ENCODE data around the gene ZNF362.

Gene ZNF362

GRCh38 chr1:33254491-33254890, 1.8 kb upstream of the ZNF362 start:
- TF ChIP-seq REST (IDR thresholded peaks at IDR 0.05; ENCODE audit: low read depth): no peak
- TF ChIP-seq USF1 (IDR thresholded peaks at IDR 0.05): no peak
- TF ChIP-seq TAF1 (IDR thresholded peaks at IDR 0.05; ENCODE audit: low read depth): no peak
- TF ChIP-seq EGR1 (IDR thresholded peaks at IDR 0.05): no peak
- no peak for TF ChIP-seq RAD21 (IDR thresholded peaks at IDR 0.05; ENCODE audit: low read depth)
- TF ChIP-seq ZBTB7A (IDR thresholded peaks at IDR 0.05; ENCODE audit: low read depth): no peak
- TF ChIP-seq YY1 (IDR thresholded peaks at IDR 0.05; ENCODE audit: low read depth): no peak
- TF ChIP-seq MAX (IDR thresholded peaks at IDR 0.05): no peak
- TF ChIP-seq CEBPB (IDR thresholded peaks at IDR 0.05): no peak
- no peak for TF ChIP-seq TEAD4 (IDR thresholded peaks at IDR 0.05)
- TF ChIP-seq CREB1 (IDR thresholded peaks at IDR 0.05; ENCODE audit: low read depth): no peak
- TF ChIP-seq TCF12 (IDR thresholded peaks at IDR 0.05; ENCODE audit: low read depth): no peak
- TF ChIP-seq EP300 (IDR thresholded peaks at IDR 0.05; ENCODE audit: borderline replicate concordance): no peak

- TF ChIP-seq USF1 (IDR thresholded peaks at IDR 0.05): no peak
- 0 out of 2 replicates have a peak, but pooled peaks have one; percentile 8 for TF ChIP-seq ZBTB7A (IDR thresholded peaks at IDR 0.05; ENCODE audit: low read depth)
- peak; percentile 74 for TF ChIP-seq TAF1 (IDR thresholded peaks at IDR 0.05; ENCODE audit: low read depth)
- no peak for TF ChIP-seq RAD21 (IDR thresholded peaks at IDR 0.05; ENCODE audit: low read depth)
- TF ChIP-seq MAX (IDR thresholded peaks at IDR 0.05): 0 out of 2 replicates have a peak, but pooled peaks have one; percentile 22
- no peak for TF ChIP-seq EGR1 (IDR thresholded peaks at IDR 0.05)
These were observed 708 bp upstream of the ZNF362 start for GRCh38 chr1:33255347-33256220.

- TF ChIP-seq MAX (IDR thresholded peaks at IDR 0.05): no peak
- no peak for TF ChIP-seq TCF12 (IDR thresholded peaks at IDR 0.05; ENCODE audit: low read depth)
These were observed 146 bp upstream of the ZNF362 start for GRCh38 chr1:33256221-33256470.

GRCh38 chr1:33257207-33257771, 997 bp downstream of the ZNF362 start:
- TF ChIP-seq REST (IDR thresholded peaks at IDR 0.05; ENCODE audit: low read depth) (no peak), TCF12 (IDR thresholded peaks at IDR 0.05; ENCODE audit: low read depth) (peak; percentile 28; the same call in 1 of the 2 replicates)

- no peak for TF ChIP-seq MAX (IDR thresholded peaks at IDR 0.05)
- no peak for TF ChIP-seq NFIC (IDR thresholded peaks at IDR 0.05)
- no peak; the same call in 1 of the 2 replicates for TF ChIP-seq ZBTB7A (IDR thresholded peaks at IDR 0.05; ENCODE audit: low read depth)
- TF ChIP-seq CREB1 (IDR thresholded peaks at IDR 0.05; ENCODE audit: low read depth): no peak
- TF ChIP-seq EP300 (IDR thresholded peaks at IDR 0.05; ENCODE audit: borderline replicate concordance): no peak
- no peak for TF ChIP-seq TEAD4 (IDR thresholded peaks at IDR 0.05)
- TF ChIP-seq USF1 (IDR thresholded peaks at IDR 0.05): no peak
- no peak for TF ChIP-seq FOXM1 (IDR thresholded peaks at IDR 0.05; ENCODE audit: borderline replicate concordance, low read depth)
- TF ChIP-seq CEBPB (IDR thresholded peaks at IDR 0.05): no peak
- TF ChIP-seq TAF1 (IDR thresholded peaks at IDR 0.05; ENCODE audit: low read depth): no peak
- TF ChIP-seq EGR1 (IDR thresholded peaks at IDR 0.05): no peak
- no peak for TF ChIP-seq YY1 (IDR thresholded peaks at IDR 0.05; ENCODE audit: low read depth)
- TF ChIP-seq RAD21 (IDR thresholded peaks at IDR 0.05; ENCODE audit: low read depth): no peak
- TF ChIP-seq REST (IDR thresholded peaks at IDR 0.05; ENCODE audit: low read depth): no peak
- no peak for TF ChIP-seq TCF12 (IDR thresholded peaks at IDR 0.05; ENCODE audit: low read depth)
These were observed 1.8 kb downstream of the ZNF362 start for GRCh38 chr1:33257772-33258712.

All from Ishikawa (cell line).